Activated CD8-positive, alpha-beta T cell treated with anti-CD3 and anti-CD28 coated beads for 36 hours (primary cell): ENCODE results near the gene DDX51. TPM values are rescaled to one million over a fixed set of nuclear protein-coding genes. Genes with fewer than 3 reads are reported as not detected.

Experiments used
- ATAC-seq: fragments of 200-7000 bp; cut with Tn5 transposase; one replicate; pipeline ENCODE4 v1.10.0; 2021; ENCODE audit warnings: mild to moderate bottlenecking, moderate library complexity
- CTCF ChIA-PET: fragments of 350-600 bp; sonication (Branson Sonifier 250); formaldehyde crosslinking; loops from one replicate; lab custom pipeline; 2021; ENCODE audit warnings: antibody characterized with exemption; lab: Charles Lee
- POLR2A ChIA-PET: fragments of 350-600 bp; sonication (Branson Sonifier 250); formaldehyde crosslinking; loops from one replicate; lab custom pipeline; 2021; ENCODE audit warnings: antibody characterized with exemption; lab: Charles Lee
- DNase-seq: peaks from one replicate; pipeline ENCODE4 v3.0.0-alpha.2; 2020
- H3K27ac Mint-ChIP-seq: one replicate; pipeline ENCODE4 v1.8.0; 2021; ENCODE audit warnings: mild to moderate bottlenecking, mixed read lengths
- H3K27me3 Mint-ChIP-seq: one replicate; pipeline ENCODE4 v1.8.0; 2021; ENCODE audit warnings: mixed read lengths
- H3K36me3 Mint-ChIP-seq: one replicate; pipeline ENCODE4 v1.8.0; 2021; ENCODE audit warnings: low read depth, mixed read lengths
- H3K4me1 Mint-ChIP-seq: one replicate; pipeline ENCODE4 v1.8.0; 2021; ENCODE audit warnings: low read depth, mixed read lengths
- H3K4me3 Mint-ChIP-seq: one replicate; pipeline ENCODE4 v1.8.0; 2021; ENCODE audit warnings: mild to moderate bottlenecking, moderate library complexity, mixed read lengths
- H3K9me3 Mint-ChIP-seq: one replicate; pipeline ENCODE4 v1.8.0; 2021; ENCODE audit warnings: mixed read lengths
- intact Hi-C: fragments of 100-400 bp; cut with micrococcal nuclease; formaldehyde crosslinking; loops from one replicate; pipeline ENCODE4 v1.10.0; 2022
- total RNA-seq, 2 experiments: library from RNA; stranded (reverse); gene quantifications; one replicate each; pipeline ENCODE4 v1.2.3, GENCODE V29; 2021
- TF ChIP-seq, protein P1 (sequence below): fragments of 200-600 bp; IDR thresholded peaks from one replicate; pipeline ENCODE4 v1.8.0; 2022; ENCODE audit warnings: antibody characterized with exemption, mild to moderate bottlenecking

Gene DDX51
- total RNA-seq, 2 experiments from 2014 or later, result 24.1 to 25.5 TPM

DNA sequence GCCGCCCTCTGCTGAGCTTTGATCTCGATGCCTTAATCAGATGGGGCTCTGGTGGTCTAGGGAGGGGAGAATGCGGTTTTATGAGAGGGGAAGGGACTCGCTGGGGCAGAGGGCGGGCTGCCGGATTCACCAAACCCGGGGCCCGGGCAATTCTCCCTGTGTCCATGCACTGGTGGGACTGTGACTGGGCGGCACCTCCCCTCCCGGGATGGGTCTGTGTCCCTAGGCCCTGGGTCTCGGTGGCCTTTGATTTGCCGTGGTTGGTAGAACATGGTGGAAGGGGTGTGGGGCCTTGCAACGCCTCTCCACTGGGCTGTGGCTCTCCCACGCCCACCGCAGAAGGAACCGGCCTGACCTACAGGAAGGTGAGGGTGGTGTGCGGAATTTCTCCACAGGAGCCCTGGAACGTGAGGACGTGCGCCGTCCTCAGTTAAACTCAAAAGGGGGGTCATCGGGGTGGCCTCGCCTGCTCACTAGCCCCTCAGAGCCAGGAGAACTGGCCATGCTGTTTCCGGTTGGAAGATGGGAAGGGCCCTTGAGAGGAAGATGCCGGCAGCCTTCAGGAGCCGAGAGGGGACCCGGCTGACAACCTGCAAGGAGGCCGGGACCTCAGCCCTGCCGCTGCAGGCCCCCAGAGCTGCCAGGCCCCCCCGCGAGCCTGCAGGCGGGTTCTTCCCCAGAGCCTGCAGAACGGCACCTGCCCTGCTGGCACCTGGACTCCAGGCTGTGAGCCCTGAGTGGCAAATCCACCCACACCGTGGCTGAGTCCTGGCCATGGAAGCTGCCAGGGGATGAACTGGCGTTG lies 43.7 kb upstream of the DDX51 start:
- intact Hi-C loops, result no loop called here
- ATAC-seq (no peak), DNase-seq (no peak)
- no peaks in the 10 kb centered on the region for H3K9me3 Mint-ChIP-seq
- TF ChIP-seq, protein P1, sequence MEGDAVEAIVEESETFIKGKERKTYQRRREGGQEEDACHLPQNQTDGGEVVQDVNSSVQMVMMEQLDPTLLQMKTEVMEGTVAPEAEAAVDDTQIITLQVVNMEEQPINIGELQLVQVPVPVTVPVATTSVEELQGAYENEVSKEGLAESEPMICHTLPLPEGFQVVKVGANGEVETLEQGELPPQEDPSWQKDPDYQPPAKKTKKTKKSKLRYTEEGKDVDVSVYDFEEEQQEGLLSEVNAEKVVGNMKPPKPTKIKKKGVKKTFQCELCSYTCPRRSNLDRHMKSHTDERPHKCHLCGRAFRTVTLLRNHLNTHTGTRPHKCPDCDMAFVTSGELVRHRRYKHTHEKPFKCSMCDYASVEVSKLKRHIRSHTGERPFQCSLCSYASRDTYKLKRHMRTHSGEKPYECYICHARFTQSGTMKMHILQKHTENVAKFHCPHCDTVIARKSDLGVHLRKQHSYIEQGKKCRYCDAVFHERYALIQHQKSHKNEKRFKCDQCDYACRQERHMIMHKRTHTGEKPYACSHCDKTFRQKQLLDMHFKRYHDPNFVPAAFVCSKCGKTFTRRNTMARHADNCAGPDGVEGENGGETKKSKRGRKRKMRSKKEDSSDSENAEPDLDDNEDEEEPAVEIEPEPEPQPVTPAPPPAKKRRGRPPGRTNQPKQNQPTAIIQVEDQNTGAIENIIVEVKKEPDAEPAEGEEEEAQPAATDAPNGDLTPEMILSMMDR, result no peak
- CTCF ChIA-PET, result interaction anchor here (1.0 to 1.6 kb wide), 3 partner anchors 27 to 34 kb away, joined by 3 to 5 read pairs (median 5); no protein-coding TSS in a partner anchor
- H3K27me3 Mint-ChIP-seq, result no peaks in the 10 kb centered on the region
- peak overlapping the region; percentile 85 for H3K4me3 Mint-ChIP-seq
- no peaks in the 10 kb centered on the region for H3K36me3 Mint-ChIP-seq
- POLR2A ChIA-PET, result interaction anchor here (1.3 kb wide), 1 partner anchor 20 kb away, joined by 3 read pairs; no protein-coding TSS in a partner anchor
- H3K4me1 Mint-ChIP-seq, result peaks cover 28% of the 10 kb centered on the region
- no peak overlapping the region for H3K27ac Mint-ChIP-seq

DNA sequence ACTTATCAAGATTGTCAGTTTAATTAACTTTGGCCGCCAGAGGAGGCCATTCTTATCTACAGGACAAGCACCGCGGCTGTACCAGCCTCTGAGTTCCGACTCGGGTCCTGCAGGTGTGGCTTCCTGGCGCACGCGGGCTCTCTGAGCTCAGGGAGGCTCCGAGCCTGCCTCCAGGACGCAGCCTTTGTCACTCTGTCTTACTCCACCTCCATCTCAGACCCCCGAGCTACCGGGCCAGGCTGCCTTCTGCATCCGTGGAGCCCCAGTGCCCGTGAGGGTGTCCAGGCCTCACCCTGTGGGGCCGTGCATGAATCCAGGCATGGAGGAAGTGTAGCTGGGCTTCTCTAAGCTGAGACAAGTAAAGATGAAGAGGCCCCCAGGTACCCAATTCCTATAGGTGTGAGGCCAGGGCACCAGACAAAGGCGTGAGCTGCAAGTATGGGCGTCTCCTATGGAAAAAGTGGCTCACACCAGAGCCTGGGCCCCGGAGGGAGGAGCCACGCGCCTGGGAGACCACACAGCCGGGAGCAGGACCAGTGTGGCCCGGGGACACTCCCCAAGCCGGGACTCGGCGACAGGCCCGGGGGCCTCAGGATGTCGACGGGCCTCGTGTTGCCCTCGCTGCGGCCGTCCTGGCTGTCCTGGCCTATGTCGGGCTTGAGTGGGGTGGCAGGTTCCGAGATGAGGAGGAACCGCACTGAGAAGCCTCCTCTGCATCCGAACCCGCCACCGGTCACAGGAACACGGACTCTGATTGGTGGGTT lies 42.9 kb upstream of the DDX51 start:
- Mint-ChIP-seq H3K36me3 (no peaks in the 10 kb centered on the region), H3K4me3 (peak overlapping the region; percentile 63), H3K9me3 (no peaks in the 10 kb centered on the region), H3K27me3 (no peaks in the 10 kb centered on the region), H3K4me1 (peaks cover 28% of the 10 kb centered on the region), H3K27ac (peak overlapping the region; percentile 84)
- DNase-seq (peak; percentile 42), ATAC-seq (no peak)
- intact Hi-C loops, result no loop called here
- TF ChIP-seq, protein P1, result no peak
- ChIA-PET CTCF (interaction anchor here (0.9 to 1.6 kb wide), 3 partner anchors 26 to 33 kb away, joined by 3 to 5 read pairs (median 4); no protein-coding TSS in a partner anchor), POLR2A (interaction anchor here (1.3 kb wide), 1 partner anchor 19 kb away, joined by 3 read pairs; no protein-coding TSS in a partner anchor)

DNA sequence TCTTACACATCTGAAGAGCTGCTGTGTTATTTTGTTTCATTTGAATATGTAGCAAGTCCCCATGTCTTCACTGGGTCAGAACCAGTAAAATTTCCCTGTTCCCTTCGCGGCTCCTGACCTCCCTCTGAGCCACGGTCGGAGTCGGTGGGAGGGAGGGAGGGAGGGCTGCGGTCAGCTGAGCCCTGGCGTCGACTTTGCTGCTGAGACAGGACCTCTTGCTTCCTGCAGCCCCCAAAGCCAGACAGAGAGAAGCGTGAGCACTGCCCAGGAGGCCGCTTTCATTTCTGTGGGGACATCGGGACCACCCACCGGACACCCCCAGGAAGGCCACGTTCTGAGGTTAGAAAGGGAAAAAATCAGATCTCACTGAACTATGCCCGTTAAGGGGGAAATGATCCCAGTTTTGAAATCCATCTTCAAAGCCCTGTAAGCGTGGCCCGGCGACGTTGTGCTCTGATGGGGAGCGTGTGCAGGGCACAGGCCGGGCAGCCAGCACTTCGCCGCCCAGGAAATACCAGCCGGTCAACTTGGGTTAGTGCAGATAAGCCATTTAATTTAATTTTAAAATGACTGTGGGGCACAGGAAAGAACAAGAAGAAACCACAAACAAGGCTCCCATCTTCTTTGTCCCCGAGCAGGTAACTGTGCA lies 42.2 kb upstream of the DDX51 start:
- Mint-ChIP-seq H3K27ac (peak overlapping the region; percentile 84), H3K4me1 (peaks cover 28% of the 10 kb centered on the region), H3K4me3 (peak overlapping the region; percentile 63), H3K27me3 (no peaks in the 10 kb centered on the region), H3K36me3 (no peaks in the 10 kb centered on the region), H3K9me3 (no peaks in the 10 kb centered on the region)
- no peak for ATAC-seq
- DNase-seq, result no peak
- TF ChIP-seq, protein P1, result no peak
- ChIA-PET POLR2A (interaction anchor here (0.6 to 1.3 kb wide), 2 partner anchors 18 to 250 kb away, joined by 3 read pairs; no protein-coding TSS in a partner anchor), CTCF (interaction anchor here (0.9 to 3.1 kb wide), 5 partner anchors 8 to 32 kb away, joined by 4 to 10 read pairs (median 5); no protein-coding TSS in a partner anchor)
- intact Hi-C loops, result no loop called here

DNA sequence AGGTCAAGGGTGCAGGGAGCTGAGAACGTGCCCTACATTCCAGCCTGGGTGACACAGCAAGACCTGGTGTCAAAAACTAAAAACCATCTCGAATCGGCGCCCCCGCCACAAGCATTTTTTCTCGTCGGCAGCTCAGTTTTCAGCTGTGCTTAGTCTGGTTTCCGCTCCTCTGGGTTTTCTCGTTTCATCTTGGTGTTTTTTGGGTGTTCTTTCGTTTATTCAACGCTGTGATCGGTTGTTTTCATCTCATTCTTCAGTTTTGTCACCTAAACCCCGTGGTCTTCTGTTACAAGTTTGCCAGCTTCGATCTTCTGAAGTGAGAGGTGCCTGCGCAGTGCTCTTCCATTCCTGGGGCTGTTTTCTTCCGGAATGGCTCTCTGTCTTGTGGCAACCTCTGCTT lies 41.6 kb upstream of the DDX51 start:
- Mint-ChIP-seq H3K9me3 (no peaks in the 10 kb centered on the region), H3K27me3 (no peaks in the 10 kb centered on the region), H3K36me3 (no peaks in the 10 kb centered on the region), H3K4me3 (peak overlapping the region; percentile 63), H3K27ac (peak overlapping the region; percentile 84), H3K4me1 (peaks cover 28% of the 10 kb centered on the region)
- peak; percentile 53 for DNase-seq
- ATAC-seq, result no peak
- ChIA-PET POLR2A (interaction anchor here (0.6 to 1.0 kb wide), 3 partner anchors 10 to 250 kb away, joined by 3 to 7 read pairs (median 3); no protein-coding TSS in a partner anchor), CTCF (interaction anchor here (0.9 to 3.1 kb wide), 4 partner anchors 8 to 32 kb away, joined by 4 to 10 read pairs (median 5); no protein-coding TSS in a partner anchor)
- TF ChIP-seq, protein P1, result no peak
- intact Hi-C loops, result no loop called here
